ENCODE measurements around the gene ADORA2A.

GRCh38 chr22:24411256-24412004 is 16.0 kb upstream of the ADORA2A start:
- no peak for TF ChIP-seq CTCF (IDR thresholded peaks at IDR 0.05 in 2 of 3, conservative IDR thresholded peaks at IDR 0.05 in 1 of 3; ENCODE audit: borderline replicate concordance in 1 of 3, insufficient read depth in 1 of 3, low read depth in 2 of 3, low read length in 2 of 3)
- TF ChIP-seq TCF7L2 (IDR thresholded peaks at IDR 0.05; ENCODE audit: borderline replicate concordance, extremely low read depth, insufficient read depth, insufficient read length) = no peak
- TF ChIP-seq EZH2 (IDR thresholded peaks at IDR 0.05) = no peak
- no peak for TF ChIP-seq YY1 (IDR thresholded peaks at IDR 0.05; ENCODE audit: extremely low read depth, insufficient replicate concordance, low read depth, low read length)
- no peak for TF ChIP-seq POLR2A (IDR thresholded peaks at IDR 0.05; ENCODE audit: borderline replicate concordance, extremely low read depth, insufficient read depth, insufficient read length)
- TF ChIP-seq POLR2AphosphoS5 (IDR thresholded peaks at IDR 0.05; ENCODE audit: low read depth, low read length) = no peak
- no peak for TF ChIP-seq ZNF274 (IDR thresholded peaks at IDR 0.05; ENCODE audit: low read depth, low read length)
- TF ChIP-seq CEBPB (IDR thresholded peaks at IDR 0.05; ENCODE audit: low read depth) = no peak
- TF ChIP-seq SP1 (IDR thresholded peaks at IDR 0.05; ENCODE audit: low read depth) = no peak
- TF ChIP-seq, protein P1, sequence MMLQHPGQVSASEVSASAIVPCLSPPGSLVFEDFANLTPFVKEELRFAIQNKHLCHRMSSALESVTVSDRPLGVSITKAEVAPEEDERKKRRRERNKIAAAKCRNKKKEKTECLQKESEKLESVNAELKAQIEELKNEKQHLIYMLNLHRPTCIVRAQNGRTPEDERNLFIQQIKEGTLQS (IDR thresholded peaks at IDR 0.05) = no peak
- TF ChIP-seq, protein P2, sequence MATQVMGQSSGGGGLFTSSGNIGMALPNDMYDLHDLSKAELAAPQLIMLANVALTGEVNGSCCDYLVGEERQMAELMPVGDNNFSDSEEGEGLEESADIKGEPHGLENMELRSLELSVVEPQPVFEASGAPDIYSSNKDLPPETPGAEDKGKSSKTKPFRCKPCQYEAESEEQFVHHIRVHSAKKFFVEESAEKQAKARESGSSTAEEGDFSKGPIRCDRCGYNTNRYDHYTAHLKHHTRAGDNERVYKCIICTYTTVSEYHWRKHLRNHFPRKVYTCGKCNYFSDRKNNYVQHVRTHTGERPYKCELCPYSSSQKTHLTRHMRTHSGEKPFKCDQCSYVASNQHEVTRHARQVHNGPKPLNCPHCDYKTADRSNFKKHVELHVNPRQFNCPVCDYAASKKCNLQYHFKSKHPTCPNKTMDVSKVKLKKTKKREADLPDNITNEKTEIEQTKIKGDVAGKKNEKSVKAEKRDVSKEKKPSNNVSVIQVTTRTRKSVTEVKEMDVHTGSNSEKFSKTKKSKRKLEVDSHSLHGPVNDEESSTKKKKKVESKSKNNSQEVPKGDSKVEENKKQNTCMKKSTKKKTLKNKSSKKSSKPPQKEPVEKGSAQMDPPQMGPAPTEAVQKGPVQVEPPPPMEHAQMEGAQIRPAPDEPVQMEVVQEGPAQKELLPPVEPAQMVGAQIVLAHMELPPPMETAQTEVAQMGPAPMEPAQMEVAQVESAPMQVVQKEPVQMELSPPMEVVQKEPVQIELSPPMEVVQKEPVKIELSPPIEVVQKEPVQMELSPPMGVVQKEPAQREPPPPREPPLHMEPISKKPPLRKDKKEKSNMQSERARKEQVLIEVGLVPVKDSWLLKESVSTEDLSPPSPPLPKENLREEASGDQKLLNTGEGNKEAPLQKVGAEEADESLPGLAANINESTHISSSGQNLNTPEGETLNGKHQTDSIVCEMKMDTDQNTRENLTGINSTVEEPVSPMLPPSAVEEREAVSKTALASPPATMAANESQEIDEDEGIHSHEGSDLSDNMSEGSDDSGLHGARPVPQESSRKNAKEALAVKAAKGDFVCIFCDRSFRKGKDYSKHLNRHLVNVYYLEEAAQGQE (IDR thresholded peaks at IDR 0.05; ENCODE audit: low read depth) = no peak
- no peak for TF ChIP-seq MAX (IDR thresholded peaks at IDR 0.05)
- no peak for TF ChIP-seq ELF1 (IDR thresholded peaks at IDR 0.05; ENCODE audit: borderline replicate concordance, low read depth)
